OCI-LY7 (cell line): ENCODE data around the gene HNRNPA1L2.

Source experiments
- EZH2phosphoT487 ChIP-seq: fragments of 200-600 bp; sonication (generic); IDR thresholded peaks from 2 replicates; pipeline ENCODE4 v1.6.1; 2018; ENCODE audit warnings: low read depth, borderline replicate concordance, mild to moderate bottlenecking, mixed run types, antibody characterized with exemption, low read length, moderate library complexity, mixed read lengths
- TF ChIP-seq, protein P1 (sequence below): fragments of 200-600 bp; sonication (generic); conservative IDR thresholded peaks from 2 replicates; pipeline ENCODE4 v1.5.1; 2014; ENCODE audit warnings: mild to moderate bottlenecking, antibody characterized with exemption, low read length, moderate library complexity, mixed read lengths

DNA sequence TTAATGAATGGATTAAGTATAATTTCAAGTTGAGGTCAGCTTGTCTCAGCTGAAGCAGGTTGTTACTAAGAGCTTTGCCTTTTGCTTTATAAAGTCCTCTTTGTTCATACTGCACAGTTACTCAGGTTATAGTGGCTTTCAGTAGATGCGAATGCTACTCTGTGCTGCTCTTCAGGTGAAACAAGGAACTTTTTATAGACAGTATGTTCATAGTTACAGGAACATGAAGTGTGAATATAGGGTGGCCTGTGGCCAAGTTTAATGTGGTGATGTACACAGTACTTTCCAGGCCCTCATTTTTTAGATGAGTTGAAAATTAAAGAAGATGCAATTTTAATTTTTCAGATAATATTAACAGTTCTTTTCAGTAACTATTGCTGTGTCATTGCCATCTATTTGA lies 31.2 kb downstream of the HNRNPA1L2 start:
- TF ChIP-seq, protein P1, sequence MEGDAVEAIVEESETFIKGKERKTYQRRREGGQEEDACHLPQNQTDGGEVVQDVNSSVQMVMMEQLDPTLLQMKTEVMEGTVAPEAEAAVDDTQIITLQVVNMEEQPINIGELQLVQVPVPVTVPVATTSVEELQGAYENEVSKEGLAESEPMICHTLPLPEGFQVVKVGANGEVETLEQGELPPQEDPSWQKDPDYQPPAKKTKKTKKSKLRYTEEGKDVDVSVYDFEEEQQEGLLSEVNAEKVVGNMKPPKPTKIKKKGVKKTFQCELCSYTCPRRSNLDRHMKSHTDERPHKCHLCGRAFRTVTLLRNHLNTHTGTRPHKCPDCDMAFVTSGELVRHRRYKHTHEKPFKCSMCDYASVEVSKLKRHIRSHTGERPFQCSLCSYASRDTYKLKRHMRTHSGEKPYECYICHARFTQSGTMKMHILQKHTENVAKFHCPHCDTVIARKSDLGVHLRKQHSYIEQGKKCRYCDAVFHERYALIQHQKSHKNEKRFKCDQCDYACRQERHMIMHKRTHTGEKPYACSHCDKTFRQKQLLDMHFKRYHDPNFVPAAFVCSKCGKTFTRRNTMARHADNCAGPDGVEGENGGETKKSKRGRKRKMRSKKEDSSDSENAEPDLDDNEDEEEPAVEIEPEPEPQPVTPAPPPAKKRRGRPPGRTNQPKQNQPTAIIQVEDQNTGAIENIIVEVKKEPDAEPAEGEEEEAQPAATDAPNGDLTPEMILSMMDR, result no peak
- no peak for TF ChIP-seq EZH2phosphoT487
